ENCODE measurements around the gene KIAA1549.
A peak's percentile ranks its signal among the peaks of the same experiment; 100 is the strongest.
"Not testable (repeated sequence)": the region's sequence is repeated elsewhere in the genome, so short reads cannot be mapped to it uniquely, and the experiment has no call there.

Gene KIAA1549

GRCh38 chr7:138848056-138848980 is 132.9 kb downstream of the KIAA1549 start:
- DNase-seq: no peak

- no peak for DNase-seq
Observed at GRCh38 chr7:138845711-138846110, 135.5 kb downstream of the KIAA1549 start.

- DNase-seq: no peak
Observed at GRCh38 chr7:138843632-138844580, 137.3 kb downstream of the KIAA1549 start.

- no peak for DNase-seq
Observed at GRCh38 chr7:138842111-138842510, 139.1 kb downstream of the KIAA1549 start.

GRCh38 chr7:138838166-138838565 is 143.0 kb downstream of the KIAA1549 start:
- peak; percentile 85 for DNase-seq

GRCh38 chr7:138837627-138838026 is 143.6 kb downstream of the KIAA1549 start:
- peak; percentile 95 for DNase-seq

- DNase-seq: no peak
Observed at GRCh38 chr7:138835087-138835486, 146.1 kb downstream of the KIAA1549 start.

- no peak for DNase-seq
Observed at GRCh38 chr7:138834583-138834982, 146.6 kb downstream of the KIAA1549 start.

GRCh38 chr7:138833596-138833995 is 147.6 kb downstream of the KIAA1549 start:
- DNase-seq: no peak

GRCh38 chr7:138832966-138833365 is 148.2 kb downstream of the KIAA1549 start:
- DNase-seq: no peak

GRCh38 chr7:138829335-138829734 is 151.9 kb downstream of the KIAA1549 start:
- no peak for DNase-seq

GRCh38 chr7:138828302-138828701 is 152.9 kb downstream of the KIAA1549 start:
- DNase-seq: no peak

- no peak for DNase-seq
Observed at GRCh38 chr7:138825049-138825721, 156.0 kb downstream of the KIAA1549 start.

GRCh38 chr7:138822867-138823535 is 158.2 kb downstream of the KIAA1549 start:
- no peak for DNase-seq

GRCh38 chr7:138821912-138822311 is 159.3 kb downstream of the KIAA1549 start:
- no peak for DNase-seq

GRCh38 chr7:138819625-138820024 is 161.6 kb downstream of the KIAA1549 start:
- DNase-seq: no peak

GRCh38 chr7:138816650-138817049 is 164.5 kb downstream of the KIAA1549 start:
- DNase-seq: no peak

- DNase-seq: no peak
Observed at GRCh38 chr7:138814816-138815332, 166.3 kb downstream of the KIAA1549 start.

GRCh38 chr7:138813945-138814344 is 167.2 kb downstream of the KIAA1549 start:
- DNase-seq: no peak

- DNase-seq: not testable (repeated sequence)
Observed at GRCh38 chr7:138811327-138811726, 169.9 kb downstream of the KIAA1549 start.

GRCh38 chr7:138809346-138809745 is 171.8 kb downstream of the KIAA1549 start:
- no peak for DNase-seq

GRCh38 chr7:138804618-138805017 is 176.6 kb downstream of the KIAA1549 start:
- DNase-seq: no peak

Measured in NCI-H345 (cell line).